DMS53 treated with DMSO at 0.1 percent for 48 hours (cell line): ENCODE data around the gene ROPN1L.
"Not testable (repeated sequence)": the region's sequence is repeated elsewhere in the genome, so short reads cannot be mapped to it uniquely, and the experiment has no call there.

Source experiments
- DNase-seq: peaks from one replicate; lab custom pipeline; 2025; ENCODE audit not compliant: unreplicated experiment; lab: John Stamatoyannopoulos, UW

Gene ROPN1L

DNA sequence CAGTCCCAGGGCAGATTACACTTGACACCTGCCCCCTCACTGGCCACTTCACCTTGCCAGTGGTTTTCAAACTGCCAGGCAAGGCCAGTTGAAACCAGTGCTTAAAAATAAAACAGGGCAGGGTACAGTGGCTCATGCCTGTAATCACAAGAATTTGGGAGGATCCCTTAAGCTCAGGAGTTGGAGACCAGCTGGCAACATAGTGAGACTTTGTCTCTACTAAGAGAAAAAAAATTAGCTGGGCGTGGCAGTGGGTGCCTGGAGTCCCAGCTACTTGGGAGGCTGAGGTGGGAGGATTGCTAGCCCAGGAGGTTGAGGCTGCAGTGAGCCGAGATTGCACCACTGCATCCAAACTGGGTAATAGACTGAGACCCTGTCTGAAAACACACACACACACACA is 58.1 kb downstream of the ROPN1L start:
- no peak for DNase-seq

DNA sequence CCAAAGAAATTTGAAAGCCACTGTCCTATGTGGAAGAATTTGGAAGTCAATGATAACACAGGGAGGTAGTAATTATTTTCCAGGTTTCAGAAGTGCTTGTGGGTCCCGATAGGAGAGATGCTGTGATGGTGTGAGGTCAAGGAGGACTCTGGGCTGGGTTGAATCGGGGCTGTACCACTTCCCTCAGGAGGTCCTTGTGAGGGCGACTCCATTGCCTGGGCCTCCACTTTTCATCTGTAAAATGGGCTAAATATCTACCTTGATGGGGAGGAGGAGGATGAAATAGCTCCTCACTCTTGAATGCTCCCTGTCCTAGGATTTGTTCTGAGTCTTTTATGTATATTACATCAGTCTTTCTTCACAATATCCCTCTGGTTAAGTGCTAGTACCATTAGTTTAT is 59.0 kb downstream of the ROPN1L start:
- no peak for DNase-seq

DNA sequence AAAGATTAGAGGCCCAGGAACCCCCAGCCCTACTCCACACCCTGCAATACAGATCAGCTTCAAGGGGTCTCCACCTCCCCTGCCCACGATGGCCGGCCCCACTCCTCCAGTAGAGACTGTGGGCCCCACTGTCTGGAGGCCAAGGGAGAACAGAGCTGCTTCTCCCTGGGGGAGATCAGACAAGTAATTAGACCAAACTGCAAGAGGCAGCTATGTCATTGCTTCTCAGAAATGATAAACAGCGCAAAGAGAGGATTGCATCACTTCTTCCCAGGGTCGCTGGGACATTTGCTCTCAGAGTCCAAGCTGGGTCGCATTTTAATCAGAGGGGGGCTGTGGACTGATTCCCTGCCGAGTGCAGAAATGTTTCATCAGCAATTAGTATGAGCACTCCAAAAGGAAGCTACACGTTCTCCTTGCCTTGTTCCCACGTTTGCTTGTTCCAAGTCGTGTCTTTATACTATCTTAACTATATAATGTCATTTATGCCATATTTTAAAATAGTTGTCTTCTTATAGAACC is 59.9 kb downstream of the ROPN1L start:
- no peak for DNase-seq

DNA sequence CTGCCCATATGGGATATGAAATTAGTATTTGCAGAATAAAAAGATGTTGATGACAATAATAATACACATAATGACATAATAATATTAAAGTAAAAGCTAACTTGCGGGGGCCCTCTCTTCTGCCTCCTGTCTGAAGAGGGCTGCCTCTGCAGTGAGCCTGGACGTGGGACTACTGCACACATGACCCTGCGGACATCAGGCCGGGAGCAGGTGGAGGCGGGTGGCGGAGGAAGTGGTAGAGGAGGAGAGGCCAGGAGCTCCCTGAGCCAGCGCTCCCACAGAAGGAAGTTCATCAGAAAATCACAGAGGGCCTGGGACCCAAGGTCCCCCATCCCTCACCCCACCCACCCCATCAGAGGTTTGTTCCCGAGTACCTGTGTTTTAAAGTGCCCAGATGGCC is 60.5 kb downstream of the ROPN1L start:
- no peak for DNase-seq

DNA sequence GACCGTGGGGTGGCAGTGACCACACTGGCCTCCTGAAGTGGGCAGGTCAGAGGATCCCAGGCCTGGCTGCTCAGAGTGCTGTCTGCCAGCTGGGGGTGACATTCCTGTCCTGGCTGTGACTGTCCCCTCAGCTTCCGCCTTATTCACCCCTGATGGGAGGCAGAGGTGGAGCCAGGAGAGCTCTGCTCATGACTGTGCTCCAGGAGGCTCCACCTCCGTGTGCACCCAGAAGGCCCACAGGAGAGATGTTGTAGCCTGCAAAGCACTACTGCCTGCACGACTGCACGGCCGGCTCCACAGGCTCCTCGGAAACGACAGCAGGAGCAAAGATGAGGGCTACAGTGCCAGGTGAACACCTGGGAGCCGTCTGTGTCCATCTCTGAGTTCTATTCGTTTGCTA is 60.9 kb downstream of the ROPN1L start:
- no peak for DNase-seq

DNA sequence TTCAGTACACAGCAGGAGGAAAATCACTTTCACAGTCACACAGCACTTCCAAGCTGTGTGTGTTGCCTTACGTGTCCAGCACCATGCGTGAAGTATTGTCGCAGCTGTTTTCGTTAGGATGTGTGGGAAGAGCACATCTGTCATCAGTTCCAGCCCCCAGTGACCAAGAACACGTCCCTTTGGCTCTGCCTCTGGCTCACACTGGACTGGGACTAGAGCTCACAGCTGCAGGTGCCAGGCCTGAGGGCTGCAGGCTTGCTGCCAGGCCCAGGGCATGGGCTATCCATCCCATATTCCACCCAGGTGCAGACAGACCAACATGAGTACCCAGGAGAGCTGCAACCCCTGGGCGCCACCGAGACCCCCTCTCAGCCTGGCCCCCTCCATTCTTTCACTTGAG is 61.6 kb downstream of the ROPN1L start:
- no peak for DNase-seq

DNA sequence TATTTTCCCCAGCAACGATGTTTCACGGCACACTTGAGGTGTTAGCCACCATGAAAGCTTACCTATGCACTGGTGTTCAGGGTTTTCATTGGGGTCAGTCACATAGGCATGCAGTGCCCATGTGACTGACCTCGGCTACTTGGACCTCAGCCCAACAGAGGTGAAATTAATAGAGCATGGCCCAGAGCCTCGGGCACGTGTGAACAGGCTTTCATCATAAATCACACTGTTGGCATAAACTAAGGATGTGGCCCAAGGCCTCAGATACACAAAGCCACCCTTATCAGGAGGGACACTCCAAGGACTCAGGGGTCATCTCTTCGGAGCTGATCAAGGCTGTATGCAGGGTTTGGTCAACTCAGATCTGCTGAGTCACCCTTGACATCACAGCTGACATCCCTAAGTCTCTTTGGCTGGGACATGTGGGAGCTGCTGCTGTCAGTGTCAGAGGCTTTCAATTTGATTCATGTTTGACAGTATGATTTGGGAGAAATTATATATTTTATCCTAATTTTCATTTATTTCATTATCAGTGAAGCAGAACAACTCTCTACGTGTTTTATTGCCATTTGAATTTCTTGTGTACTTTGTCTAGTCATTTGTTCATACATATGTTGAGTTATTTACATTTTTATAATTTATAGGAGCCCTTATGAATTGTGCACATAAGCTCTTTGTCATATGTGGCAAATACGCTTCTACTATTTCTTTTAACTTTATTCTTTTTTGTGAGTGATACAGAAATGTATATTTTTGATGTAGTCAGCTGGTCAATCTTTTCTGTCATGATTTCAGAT is 62.5 kb downstream of the ROPN1L start:
- DNase-seq = no peak

DNA sequence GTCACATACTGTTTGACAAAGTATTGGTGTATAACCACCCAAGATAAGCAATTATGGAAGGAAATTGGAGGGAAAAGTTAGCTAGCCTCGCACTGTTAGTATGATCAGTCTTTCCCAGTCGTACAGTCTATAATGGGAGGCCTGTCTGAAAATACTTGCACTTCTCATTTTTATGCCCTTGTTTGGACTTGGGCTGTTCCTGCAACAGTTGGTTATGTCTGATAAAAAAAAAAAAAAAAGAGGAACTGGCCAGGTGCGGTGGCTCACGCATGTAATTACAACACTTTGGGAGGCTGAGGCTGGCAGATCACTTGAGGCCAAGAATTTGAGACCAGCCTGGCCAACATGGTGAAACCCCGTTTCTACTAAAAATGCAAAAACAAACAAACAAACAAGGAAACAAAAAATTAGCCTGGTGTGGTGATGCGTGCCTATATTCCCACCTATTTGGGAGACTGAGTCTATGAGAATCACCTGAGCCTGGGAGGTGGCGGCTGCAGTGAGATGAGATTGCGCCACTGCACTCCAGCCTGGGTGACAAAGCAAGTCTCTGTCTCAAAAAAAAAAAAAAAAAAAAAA is 63.9 kb downstream of the ROPN1L start:
- no peak for DNase-seq

DNA sequence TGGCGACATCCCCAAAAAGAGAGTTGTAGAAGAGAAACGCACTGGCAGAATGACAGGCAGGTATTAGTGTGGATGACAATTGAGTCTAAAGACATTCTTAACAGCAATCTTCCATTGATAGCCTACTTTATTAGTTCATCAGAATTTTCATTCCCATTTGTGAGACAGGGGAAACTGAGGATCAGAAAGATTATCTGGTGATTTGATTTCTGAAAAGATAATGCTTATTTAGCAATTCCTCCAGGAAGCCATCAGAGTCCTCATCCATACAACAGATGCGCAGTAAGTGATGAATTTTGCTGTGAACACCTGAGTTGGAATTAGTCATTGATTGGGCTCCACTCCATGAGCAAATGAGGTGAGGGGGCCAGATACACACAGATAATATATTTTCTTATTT is 64.9 kb downstream of the ROPN1L start:
- no peak for DNase-seq

DNA sequence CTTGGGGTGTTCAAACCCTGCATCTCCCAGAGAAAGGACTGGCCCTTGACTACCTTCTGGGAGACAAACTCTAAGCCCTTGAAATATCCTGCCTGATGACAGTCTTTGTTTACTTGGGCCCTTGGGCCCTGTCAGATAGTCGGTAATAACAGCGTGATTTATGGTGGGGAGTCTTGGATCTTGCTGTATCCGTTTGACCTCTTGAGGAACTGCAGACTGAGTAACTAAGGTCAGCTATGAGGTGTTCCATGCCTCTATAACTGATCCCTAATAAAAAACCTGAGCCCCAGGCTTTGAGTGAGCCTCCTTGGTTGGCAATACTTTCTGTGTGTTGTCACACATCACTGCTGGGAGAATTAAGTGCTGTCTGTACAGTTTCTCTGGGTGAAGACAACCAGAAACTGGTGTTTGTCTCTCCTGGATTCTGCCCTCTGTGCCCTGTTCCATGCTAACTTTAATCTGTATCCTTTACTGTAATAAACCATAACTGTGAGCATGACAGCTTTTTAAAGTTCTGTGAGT is 66.0 kb downstream of the ROPN1L start:
- DNase-seq = no peak

DNA sequence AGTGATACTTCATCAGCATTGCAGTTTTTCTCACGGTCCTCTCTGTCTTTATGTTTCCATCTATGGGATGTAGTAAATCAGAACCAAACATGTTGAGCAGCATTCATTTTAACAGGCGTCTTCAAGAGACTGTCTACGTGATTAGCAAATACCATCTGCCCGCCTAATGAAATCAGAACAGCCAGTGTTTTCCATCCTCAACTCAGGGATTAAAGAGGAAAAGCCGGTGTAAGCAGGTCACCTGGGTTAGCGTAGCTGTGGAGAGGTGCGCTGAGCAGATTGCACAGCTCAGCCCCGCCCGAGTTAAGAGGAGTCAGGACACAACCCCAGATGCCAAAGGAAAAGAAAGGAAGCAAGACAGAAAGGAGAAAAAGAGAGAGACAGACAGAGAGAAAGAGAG is 67.9 kb downstream of the ROPN1L start:
- no peak for DNase-seq

DNA sequence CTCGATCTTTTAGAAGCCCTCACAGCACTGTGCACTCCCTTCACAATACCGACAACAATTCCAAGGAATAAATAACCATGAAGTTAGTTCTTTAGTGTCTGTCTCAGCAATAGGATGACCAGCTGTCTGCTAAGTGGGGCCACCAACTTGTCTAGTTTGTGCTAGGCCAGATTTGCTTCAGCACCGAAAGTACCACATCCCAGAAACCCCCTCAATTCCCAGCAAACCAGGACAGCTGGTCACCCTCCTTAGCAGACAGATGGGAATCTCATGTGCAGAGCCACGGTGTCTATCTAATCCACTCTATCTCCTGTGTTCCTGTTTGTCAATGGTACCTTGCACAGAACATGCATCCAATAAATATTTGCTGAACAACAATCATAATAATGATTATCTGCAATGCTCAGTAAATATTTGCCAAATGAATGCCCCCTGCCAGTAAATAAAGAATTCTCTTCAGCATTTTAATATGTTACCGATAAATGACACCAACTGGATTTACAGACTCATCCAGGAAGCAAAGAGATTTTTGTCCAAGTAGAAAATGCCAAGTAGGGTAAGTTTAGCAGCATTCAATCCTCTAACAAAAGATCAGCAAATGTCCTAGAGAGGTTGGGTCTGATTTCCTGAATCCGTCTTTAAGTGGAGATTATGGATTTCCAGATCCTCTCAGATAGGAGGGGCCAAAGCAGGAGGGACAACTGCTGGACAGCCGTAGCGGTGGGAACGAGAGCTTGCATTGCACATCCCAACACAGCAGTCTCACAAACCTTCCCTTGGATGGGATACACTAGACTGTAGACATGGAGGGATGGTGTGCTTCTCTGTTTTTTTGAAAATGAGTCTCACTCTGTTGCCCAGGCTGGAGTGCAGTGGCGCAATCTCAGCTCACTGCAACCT is 70.3 kb downstream of the ROPN1L start:
- DNase-seq = no peak

DNA sequence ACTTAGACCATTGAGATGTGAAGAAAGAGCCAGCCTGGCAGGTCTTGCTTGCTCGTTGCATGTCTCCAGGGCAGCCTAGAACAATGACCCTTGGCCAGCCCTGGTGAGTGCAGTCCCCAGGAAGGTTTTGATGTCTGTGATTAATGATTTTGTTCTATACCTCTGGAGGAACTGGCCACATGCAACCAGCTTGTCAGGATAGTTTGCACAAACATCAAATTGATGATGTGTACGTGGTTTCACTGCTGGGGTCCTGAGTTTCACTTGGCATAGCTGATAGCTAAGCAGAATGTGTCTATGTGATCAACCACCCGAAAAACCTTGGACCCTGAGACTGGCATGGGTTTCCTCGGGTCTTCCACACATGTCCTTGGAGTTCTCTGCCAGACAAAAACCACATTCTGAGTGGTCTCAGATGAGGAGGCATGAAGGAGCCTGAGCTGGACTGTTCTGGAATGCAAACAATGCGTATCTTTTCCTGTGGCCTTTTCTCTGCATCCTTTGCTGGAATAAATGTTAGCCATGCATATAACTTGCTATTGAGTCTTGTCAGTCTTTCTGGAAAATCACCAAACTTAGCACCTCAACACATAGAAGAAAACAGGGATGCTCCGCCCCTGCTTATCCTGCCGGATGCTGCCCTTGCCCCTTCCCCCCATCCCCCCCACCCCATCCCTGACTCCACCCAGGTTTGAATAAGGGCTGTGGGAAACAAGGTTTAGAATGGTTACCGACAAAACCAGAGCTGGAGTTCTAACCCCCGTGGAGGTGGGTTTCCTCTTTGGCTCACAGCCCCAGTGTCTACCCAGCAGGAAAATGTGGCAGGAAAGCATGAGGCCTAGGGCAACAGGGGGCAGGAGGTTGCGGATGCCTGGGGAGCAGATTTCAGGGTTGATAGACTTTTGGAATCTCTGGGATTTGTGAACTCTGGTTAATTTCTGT is 72.1 kb downstream of the ROPN1L start:
- no peak for DNase-seq

DNA sequence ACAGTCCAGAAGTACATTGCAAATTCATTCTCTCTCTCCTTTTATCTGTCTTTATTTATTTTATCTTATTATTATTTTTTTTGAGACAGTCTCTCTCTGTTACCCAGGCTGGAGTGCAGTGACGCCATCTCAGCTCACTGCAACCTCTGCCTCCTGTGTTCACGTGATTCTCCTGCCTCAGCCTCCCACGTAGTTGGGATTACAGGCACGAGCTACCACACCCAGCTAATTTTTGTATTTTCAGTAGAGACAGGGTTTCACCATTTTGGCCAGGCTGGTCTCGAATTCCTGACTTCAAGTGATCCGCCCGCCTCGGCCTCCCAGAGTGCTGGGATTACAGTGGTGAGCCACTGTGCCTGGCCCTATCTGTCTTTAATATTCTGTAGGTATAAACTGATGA is 72.9 kb downstream of the ROPN1L start:
- DNase-seq = not testable (repeated sequence)
